Spleen (tissue), 7 donors: Measurements from ENCODE around the gene CCDC34.

Experiments
- CTCF ChIP-seq, 11 experiments: fragments of 200-600 bp in 7 of 11; fragments of 450-650 bp in 4 of 11; sonication (generic) in 4 of 11; IDR thresholded peaks in 8 of 11; conservative IDR thresholded peaks in 3 of 11; 1 replicate in 7 of 11; 2 replicates in 4 of 11; pipeline versions ENCODE4 v1.4.0 to v1.8.0; 2016 to 2021; ENCODE audit warnings: antibody characterized with exemption in 11 of 11, inconsistent platforms in 4 of 11, mild to moderate bottlenecking in 1 of 11
- POLR2A ChIP-seq, 3 donors: fragments of 450-650 bp; IDR thresholded peaks; one replicate each; pipeline ENCODE4 v1.5.1; 2017; ENCODE audit warnings: antibody characterized with exemption in 3 of 3, mild to moderate bottlenecking in 1 of 3
- POLR2AphosphoS5 ChIP-seq, 3 donors: sonication (generic); formaldehyde crosslinking; IDR thresholded peaks; one replicate each; pipeline ENCODE4 v1.5.1; 2017; ENCODE audit warnings: antibody characterized with exemption in 3 of 3
- donor health status: DM: no; HTN: no; CAD: no; lungs with moderate emphysema.
- donor health status: DM: no; HTN: no; CAD: no.
- donor health status: DM: no; HTN: no; CAD: no.

- no peak for TF ChIP-seq CTCF (IDR thresholded peaks at IDR 0.05 in 8 of 11, conservative IDR thresholded peaks at IDR 0.05 in 3 of 11)
- TF ChIP-seq POLR2A (IDR thresholded peaks at IDR 0.05) = no peak
- TF ChIP-seq POLR2AphosphoS5 (IDR thresholded peaks at IDR 0.05) = no peak
These were observed 67.1 kb downstream of the CCDC34 start for GRCh38 chr11:27295928-27296327.
